Tongue (tissue), 2 donors: Measurements from ENCODE around the gene ZNF579. TPM values are rescaled to one million over a fixed set of nuclear protein-coding genes. Genes with fewer than 3 reads are reported as not detected.

Experiments used
- DNase-seq: peaks from one replicate; pipeline ENCODE4 v3.0.0-alpha.2; 2015
- total RNA-seq: library from RNA; depleted of rRNA; stranded (reverse); fragments of >200 nt; gene quantifications from one replicate; pipeline ENCODE4 v1.2.3, GENCODE V29; 2014

ZNF579 gene
- total RNA-seq, 1 donor from 2014 or later, result 4.1 TPM

GRCh38 chr19:55611983-55612645 lies 31.5 kb upstream of the ZNF579 start:
- DNase-seq, result no peak

DNA sequence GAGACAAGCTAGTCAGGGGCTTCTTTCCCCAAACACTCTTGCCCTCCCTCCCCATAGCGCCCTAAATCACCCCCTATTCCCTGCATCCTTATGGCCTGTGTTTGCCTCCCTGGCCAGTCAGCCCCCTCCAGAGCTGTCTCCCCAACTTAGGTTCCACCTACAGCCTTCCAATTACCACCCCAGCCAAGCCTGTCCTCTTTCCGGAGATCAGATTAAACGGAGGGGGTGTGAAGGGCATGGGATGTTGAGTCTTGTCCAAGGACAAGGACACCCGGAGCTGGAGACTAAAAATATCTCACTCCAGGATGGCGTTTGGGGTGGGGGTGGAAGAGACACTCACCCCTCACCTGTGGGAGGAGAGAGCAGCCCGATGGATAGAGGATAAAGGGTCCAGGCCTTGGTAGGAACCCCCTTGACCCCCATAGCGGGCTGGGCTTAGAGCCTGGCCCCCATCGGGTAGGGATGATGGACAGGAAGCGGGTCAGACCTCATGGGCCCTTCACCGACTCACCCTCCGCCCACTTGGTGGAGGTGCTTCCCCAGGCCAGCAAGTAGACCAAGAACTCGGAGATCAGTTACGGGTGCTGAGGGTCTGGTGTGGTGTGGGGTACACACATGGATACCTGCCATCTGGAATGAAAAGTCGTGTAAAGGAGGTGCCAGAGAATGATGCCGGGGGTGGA lies 30.8 kb upstream of the ZNF579 start:
- no peak for DNase-seq

DNA sequence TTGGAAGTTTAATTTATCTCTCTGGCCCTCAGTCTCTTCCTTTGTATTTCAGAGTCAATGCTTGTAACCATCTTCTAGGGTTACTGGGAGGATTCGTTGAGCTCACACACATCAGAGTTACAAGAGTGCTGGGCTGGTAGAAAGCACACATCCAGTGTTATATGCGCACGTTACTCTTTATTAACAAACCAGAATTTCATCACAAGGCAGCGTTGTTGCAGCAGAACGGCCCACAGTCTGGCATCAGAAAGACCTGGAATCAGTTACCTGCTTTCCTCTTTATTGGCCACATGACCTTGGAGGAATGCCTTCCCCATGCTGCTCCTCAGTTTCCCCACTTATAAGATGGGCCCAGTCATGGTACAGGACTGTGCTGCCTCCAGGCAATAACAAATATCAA lies 28.7 kb upstream of the ZNF579 start:
- no peak for DNase-seq

GRCh38 chr19:55606817-55607216 lies 26.2 kb upstream of the ZNF579 start:
- no peak for DNase-seq

- DNase-seq, result no peak
Observed at GRCh38 chr19:55606471-55606787, 25.8 kb upstream of the ZNF579 start.

DNA sequence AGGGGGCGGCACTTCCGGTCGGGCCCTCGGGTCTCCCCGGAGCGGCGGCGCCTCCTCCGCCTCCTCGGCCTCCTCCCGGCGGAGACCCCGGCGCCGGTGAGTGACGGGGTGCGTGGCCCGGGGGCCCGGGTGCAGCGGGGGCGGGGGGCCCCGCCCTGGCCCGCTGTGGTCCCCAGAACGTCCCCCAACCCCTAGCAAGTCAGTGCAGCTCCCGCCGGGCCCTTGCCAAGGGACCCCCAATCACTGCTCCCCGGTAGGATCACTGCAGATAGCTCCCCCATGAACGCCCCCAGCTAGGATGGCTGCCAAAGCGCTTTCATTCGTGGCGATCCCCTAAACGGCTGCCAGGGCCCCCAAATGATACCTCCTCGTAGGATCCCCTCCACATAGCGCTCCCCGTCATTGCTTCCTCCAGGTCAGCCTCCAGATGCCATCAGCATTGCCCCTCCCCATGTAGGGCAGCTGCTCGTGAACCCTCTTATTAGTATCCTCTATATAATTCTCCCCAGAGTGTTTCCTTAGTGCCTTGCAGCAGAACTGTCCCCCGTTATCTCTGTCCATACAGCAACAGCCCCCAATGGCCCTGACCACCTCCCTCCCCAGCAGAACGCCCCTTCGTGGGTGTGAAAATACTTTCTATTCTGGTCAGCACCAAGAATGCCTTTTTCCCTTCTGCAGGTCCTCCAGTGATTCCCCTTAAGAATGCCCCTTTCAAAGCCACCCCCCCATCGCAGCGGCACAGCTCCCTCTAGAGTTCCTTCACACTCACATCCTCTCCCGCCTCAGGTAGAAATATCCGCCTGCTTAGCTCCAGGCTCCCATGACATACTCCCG lies 25.2 kb upstream of the ZNF579 start, which contains the start of gene ZNF865:
TSS of gene ZNF865 (plus strand) at position 11 of the 834 bp plus-strand sequence. CDS start 7,972 bp downstream, outside the sequence.
- DNase-seq, result peak; percentile 92

- peak; percentile 99 for DNase-seq
Observed at GRCh38 chr19:55605207-55605636, 24.6 kb upstream of the ZNF579 start.

GRCh38 chr19:55603581-55604292 lies 23.1 kb upstream of the ZNF579 start:
- DNase-seq, result no peak

- no peak for DNase-seq
Observed at GRCh38 chr19:55603115-55603514, 22.5 kb upstream of the ZNF579 start.

DNA sequence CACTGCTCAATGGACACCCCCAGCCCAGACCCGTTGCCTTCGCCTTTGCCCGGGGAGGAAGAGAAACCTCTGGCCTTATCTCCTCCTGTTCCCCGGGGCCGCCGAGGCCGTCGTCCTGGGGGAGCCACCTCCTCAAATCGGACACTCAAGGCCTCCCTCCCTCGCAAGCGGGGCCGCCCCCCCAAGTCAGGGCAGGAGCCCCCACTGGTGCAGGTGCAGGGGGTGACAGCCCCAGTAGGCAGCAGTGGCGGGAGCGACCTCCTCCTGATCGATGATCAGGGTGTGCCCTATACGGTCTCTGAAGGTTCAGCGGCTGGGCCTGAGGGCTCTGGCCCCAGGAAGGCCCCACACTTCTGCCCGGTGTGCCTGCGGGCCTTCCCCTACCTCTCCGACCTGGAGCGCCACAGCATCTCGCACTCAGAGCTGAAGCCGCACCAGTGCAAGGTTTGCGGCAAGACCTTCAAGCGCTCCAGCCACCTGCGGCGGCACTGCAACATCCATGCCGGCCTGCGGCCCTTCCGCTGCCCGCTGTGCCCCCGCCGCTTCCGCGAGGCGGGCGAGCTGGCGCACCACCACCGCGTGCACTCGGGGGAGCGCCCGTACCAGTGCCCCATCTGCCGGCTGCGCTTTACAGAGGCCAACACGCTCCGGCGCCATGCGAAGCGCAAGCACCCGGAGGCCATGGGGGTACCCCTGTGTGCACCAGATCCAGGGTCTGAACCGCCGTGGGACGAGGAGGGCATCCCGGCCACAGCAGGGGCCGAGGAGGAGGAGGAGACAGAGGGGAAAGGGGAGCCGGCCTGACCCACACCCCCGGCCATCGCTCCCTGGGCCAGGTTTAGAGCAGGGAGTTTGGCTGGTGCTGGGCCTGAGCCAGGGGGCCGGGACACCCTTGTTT lies 21.7 kb upstream of the ZNF579 start:
- DNase-seq, result no peak

DNA sequence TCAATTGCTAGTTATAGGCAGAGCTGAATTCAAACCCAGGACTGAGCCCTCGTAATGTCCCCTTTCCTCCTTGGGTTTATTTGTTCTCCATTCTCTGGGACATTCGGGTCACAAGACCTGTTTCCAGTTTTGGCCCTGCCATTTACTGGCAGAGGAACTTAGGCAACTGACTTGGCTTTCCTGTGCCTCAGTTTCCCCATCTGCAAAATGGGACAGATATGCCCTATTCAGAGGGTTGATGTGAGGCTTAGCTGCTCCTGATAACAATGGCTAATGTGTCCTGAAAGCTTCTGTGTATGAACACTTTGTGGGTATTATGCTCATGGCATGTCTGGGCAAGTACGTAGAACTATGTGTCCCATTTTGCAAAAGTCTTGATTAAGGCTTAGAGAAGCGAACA lies 20.4 kb upstream of the ZNF579 start:
- DNase-seq, result peak; percentile 28

DNA sequence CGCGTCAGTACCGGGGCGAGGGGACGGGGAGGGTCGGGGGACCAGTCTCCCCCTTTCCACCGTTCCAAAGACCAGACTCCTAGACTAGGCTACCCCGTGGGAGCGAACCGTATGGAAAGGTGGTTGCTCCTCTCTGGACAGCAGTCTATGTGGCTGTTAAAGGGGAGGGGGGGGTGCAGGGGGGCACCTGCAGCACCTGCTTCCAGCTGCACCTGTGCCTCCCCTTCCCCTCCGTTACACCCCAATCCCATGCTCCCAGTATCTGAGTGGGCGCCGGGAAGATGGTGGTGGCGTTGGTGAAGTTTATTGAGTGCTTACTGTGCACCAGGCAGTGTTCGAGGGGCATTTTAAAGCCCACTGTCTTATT lies 20.0 kb upstream of the ZNF579 start:
- no peak for DNase-seq

DNA sequence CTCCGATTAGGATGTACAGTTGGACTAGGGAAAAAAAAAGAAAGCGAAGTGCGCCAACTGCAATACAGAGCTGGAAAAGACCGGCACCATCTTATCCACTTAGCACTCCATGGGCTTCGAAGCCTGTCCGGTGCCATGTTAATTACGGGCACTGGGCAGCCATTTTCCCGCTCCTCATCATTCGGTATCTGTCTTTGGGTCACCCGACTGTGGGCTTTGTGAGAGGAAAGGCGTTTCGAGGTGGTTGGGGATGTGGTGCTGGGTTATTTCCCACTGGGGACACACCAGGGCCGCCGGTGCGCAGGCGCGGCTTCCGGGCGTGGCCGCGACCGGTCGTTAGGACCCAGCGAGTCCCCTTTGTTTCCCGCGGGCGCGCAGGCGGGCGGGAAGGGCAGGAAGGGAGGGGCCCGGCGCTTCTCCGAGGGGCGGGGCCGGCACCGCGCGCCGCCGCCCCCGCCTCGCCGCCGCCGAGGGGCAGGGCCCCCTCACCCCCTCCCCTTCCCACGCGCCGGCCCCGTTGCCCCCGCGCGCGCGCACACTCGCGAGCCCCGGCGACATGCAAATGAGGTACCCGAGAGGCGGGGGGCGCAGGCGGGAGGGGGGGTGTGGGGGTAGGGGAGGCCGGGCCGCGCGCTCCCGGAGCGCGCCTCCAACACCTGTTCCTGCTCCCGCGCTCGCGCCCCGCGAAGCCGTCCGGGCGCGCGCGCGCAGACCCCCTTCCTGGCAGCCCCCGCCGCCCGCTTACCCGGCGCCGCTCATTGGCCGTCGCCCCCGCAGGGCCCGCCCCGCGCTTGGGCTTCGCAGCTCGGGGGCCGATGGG lies 19.4 kb upstream of the ZNF579 start, which contains the start of gene ZNF524:
TSS of gene ZNF524 (plus strand) at position 447 of the 820 bp plus-strand sequence. CDS start 1,825 bp downstream, outside the sequence.
- DNase-seq, result peak; percentile 97

GRCh38 chr19:55599468-55599841 lies 18.8 kb upstream of the ZNF579 start, which contains the start of gene FIZ1:
FIZ1 (minus strand) TSS chr19:55599517; CDS start chr19:55597865, 1,652 bp downstream.
- peak; percentile 100 for DNase-seq

GRCh38 chr19:55598719-55599467 lies 18.2 kb upstream of the ZNF579 start:
- DNase-seq, result peak; percentile 96

GRCh38 chr19:55598034-55598433 lies 17.4 kb upstream of the ZNF579 start:
- no peak for DNase-seq

GRCh38 chr19:55597501-55597921 lies 16.9 kb upstream of the ZNF579 start:
- DNase-seq, result no peak

- DNase-seq, result no peak
Observed at GRCh38 chr19:55596304-55596703, 15.7 kb upstream of the ZNF579 start.

GRCh38 chr19:55594996-55595545 lies 14.4 kb upstream of the ZNF579 start:
- peak; percentile 72 for DNase-seq
